ENCODE data around the gene CHST9.

The CHST9 gene

DNA sequence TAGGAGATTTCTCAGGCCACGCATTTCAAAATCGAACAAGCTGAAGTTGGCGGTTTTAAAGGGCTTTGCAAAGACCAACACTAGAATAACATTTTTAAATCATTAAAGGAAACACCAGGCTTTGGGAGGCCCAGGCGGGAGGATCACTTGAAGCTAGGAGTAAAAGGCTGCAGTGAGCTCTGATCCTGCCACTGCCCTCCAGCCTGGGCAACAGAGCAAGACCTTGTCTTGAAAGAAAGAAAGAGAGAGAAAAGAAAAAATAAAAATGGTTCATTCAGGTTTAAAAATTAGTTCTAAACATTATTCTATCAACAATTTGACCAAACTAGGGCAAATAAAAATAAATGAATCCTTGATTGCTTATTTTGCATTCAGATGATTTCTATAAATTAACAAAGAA, 789 bp upstream of the CHST9 start:
- DNase-seq (ENCODE audit: extremely low read depth, low read depth) = no peak
- TF ChIP-seq, protein P1, sequence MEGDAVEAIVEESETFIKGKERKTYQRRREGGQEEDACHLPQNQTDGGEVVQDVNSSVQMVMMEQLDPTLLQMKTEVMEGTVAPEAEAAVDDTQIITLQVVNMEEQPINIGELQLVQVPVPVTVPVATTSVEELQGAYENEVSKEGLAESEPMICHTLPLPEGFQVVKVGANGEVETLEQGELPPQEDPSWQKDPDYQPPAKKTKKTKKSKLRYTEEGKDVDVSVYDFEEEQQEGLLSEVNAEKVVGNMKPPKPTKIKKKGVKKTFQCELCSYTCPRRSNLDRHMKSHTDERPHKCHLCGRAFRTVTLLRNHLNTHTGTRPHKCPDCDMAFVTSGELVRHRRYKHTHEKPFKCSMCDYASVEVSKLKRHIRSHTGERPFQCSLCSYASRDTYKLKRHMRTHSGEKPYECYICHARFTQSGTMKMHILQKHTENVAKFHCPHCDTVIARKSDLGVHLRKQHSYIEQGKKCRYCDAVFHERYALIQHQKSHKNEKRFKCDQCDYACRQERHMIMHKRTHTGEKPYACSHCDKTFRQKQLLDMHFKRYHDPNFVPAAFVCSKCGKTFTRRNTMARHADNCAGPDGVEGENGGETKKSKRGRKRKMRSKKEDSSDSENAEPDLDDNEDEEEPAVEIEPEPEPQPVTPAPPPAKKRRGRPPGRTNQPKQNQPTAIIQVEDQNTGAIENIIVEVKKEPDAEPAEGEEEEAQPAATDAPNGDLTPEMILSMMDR (IDR thresholded peaks at IDR 0.05; ENCODE audit: low read depth, low read length, missing control alignments) = no peak
- H3K4me3 ChIP-seq (replicated peaks; ENCODE audit: low read depth, low read length) = no peak overlapping the region

DNA sequence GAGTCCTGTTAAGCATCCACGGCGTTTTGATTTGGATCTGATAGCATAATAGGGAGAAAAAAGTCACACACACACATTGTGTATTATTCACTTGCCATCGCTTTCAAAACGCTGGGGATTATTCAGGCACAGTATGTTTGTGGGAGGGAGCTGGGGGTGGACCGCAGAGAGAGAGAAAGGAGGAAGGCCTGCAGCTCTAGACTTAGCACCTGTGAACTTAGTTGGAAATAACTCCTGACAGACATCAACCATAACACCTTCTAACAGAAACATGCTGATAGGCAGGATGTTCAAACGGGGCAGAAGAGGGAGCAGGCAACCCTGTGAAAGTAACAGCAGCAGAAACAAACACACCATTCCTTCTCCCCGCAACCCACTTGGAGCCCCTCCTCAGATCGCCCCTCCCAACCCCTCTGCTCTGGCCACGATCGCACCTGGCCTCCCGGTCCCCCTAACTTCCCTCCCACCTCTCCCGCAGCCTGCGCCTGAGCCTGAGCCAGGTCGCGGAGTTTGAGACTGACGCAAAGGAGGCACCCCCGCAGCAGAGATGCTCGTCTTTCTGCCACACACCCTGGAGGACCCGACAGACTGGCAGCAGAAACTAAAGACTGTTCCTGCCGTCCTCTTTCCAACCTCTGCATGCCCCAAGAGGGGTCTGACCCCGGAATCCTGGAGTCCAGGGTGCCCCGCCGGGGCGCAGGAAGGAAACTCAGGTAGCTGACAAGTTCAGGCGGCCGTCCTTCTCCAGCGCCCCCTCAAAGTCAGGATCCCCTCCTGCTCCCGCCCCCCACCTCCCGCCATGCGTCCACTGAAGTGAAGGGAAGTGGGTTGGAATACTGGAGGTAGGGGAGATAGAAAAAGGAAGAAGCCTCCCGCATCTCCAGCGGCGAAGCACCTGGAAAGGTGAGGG, 738 bp downstream of the CHST9 start:
- TF ChIP-seq, protein P1 (IDR thresholded peaks at IDR 0.05; ENCODE audit: low read depth, low read length, missing control alignments) = no peak
- no peak for DNase-seq (ENCODE audit: extremely low read depth, low read depth)
- H3K4me3 ChIP-seq (replicated peaks; ENCODE audit: low read depth, low read length) = no peak overlapping the region

DNA sequence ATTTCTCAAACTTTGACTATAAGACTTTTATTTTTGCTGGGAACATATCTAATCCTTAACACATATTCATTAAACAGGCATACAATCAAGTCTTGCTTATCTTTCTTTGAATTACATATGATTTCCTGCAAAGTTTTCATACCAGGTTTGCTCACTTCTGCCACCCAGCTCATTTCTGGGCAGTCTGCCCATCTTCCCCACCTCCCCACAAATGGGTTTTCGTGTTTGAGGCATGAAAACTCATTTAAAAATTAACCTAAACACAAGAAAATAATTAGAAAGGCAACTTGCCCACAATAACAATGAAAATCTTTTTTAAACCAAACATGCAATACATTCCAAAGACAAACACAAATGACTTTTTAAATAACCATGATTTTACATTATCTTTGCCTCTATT, 3.4 kb downstream of the CHST9 start:
- TF ChIP-seq, protein P1 (IDR thresholded peaks at IDR 0.05; ENCODE audit: low read depth, low read length, missing control alignments) = no peak
- H3K4me3 ChIP-seq (replicated peaks; ENCODE audit: low read depth, low read length) = no peak overlapping the region
- no peak for DNase-seq (ENCODE audit: extremely low read depth, low read depth)

DNA sequence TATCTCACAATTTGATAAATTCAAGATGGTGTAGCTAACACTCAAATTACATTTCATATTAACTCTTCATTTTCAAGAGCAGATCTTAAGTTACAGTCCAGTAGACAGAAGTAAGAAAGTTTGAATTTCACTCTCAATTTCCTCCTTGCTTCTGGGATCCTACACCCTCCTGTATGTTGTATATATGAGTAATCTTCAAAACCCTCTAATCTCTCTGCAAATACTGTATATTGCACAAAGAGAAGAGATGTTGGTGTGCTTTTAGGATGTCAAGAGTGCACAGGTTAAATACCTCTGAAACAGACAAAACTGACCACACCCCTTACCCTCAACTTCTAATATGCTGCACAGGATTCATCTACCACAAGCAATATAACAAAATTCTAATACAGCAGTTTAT, 6.7 kb downstream of the CHST9 start:
- H3K4me3 ChIP-seq (replicated peaks; ENCODE audit: low read depth, low read length) = no peak overlapping the region
- no peak for DNase-seq (ENCODE audit: extremely low read depth, low read depth)
- TF ChIP-seq, protein P1 (IDR thresholded peaks at IDR 0.05; ENCODE audit: low read depth, low read length, missing control alignments) = no peak

DNA sequence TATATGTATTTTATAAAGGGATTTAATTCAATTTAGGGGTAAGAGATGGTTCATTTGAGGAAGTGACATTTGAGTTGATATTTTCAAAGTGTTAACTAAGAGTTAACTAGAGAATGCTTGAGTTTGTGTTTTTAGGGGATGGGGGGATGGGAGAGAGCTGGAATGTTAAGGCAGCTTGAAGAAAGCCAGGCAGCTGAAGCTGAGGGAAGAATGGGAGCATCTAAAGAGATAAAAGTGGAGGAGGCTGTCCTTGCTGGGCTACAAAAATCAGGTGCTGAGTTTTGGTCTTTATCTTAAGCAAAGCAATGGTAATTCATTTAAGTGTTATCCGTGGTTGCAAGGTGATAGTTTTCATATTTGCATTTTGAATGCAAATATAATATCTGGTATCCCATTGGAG, 9.2 kb downstream of the CHST9 start:
- TF ChIP-seq, protein P1 (IDR thresholded peaks at IDR 0.05; ENCODE audit: low read depth, low read length, missing control alignments) = no peak
- no peak overlapping the region for H3K4me3 ChIP-seq (replicated peaks; ENCODE audit: low read depth, low read length)
- DNase-seq (ENCODE audit: extremely low read depth, low read depth) = no peak

DNA sequence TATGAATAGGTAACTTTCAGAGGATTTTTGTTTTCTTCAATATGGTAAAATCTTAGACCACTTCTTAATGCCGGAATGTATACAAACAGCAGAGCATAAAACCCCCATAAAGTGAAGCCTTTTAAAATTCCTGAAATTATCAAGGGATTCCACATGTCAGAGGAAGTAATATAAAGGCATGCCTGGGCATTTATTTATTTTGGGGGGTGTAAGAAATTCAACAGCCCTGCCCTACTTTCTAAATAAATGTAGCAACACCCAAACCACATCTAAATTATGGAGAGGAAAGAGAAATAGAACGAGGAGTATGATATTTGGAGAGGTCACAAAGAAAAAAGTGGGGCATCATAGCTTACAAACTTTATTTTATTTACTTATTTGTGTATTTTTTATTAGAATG, 9.9 kb downstream of the CHST9 start:
- TF ChIP-seq, protein P1 (IDR thresholded peaks at IDR 0.05; ENCODE audit: low read depth, low read length, missing control alignments) = no peak
- no peak overlapping the region for H3K4me3 ChIP-seq (replicated peaks; ENCODE audit: low read depth, low read length)
- no peak for DNase-seq (ENCODE audit: extremely low read depth, low read depth)

Measured in HFF-Myc (cell line).